T-cell (primary cell): Measurements from ENCODE around the gene GCH1. TPM values are rescaled to one million over a fixed set of nuclear protein-coding genes. Genes with fewer than 3 reads are reported as not detected.
A peak's percentile ranks its signal among the peaks of the same experiment; 100 is the strongest.
"Not testable (repeated sequence)": the region's sequence is repeated elsewhere in the genome, so short reads cannot be mapped to it uniquely, and the experiment has no call there.

Experiments used
- ATAC-seq, 4 experiments: fragments of 200-7000 bp in 3 of 4; fragments of 150-1000 bp in 1 of 4; cut with Tn5 transposase; replicated peaks in 1 of 4; 1 replicate in 3 of 4; 2 replicates in 1 of 4; pipeline ENCODE4 v1.10.0; 2021; ENCODE audit warnings: moderate library complexity in 3 of 4, mild to moderate bottlenecking in 2 of 4, moderate number of reproducible peaks in 1 of 4
- CTCF ChIA-PET, 2 donors: fragments of 300-600 bp; sonication (Branson Sonifier 250); formaldehyde crosslinking; loops; one replicate each; lab custom pipeline; 2022; ENCODE audit warnings: antibody characterized with exemption in 2 of 2; lab: Charles Lee
- POLR2A ChIA-PET, 2 donors: fragments of 300-600 bp; sonication (Branson Sonifier 250); formaldehyde crosslinking; loops; one replicate each; lab custom pipeline; 2022; ENCODE audit warnings: antibody characterized with exemption in 2 of 2; lab: Charles Lee
- DNase-seq, 35 experiments: peaks; one replicate each; pipeline versions ENCODE4 v3.0.0 to v3.0.0-alpha.2; 2013 to 2023
- H3K27ac ChIP-seq: one replicate; pipeline ENCODE4 v1.5.1; 2013; ENCODE audit warnings: low read length
- H3K27me3 ChIP-seq, 2 experiments: replicated peaks in 1 of 2; 1 replicate in 1 of 2; 2 replicates in 1 of 2; pipeline versions ENCODE4 v1.6.1 to v1.7.0; 2013; ENCODE audit warnings: low read length in 1 of 2, mixed read lengths in 1 of 2; ENCODE audit not compliant: control insufficient read depth in 2 of 2, insufficient read depth in 2 of 2; ENCODE audit errors: extremely low read depth in 1 of 2
- H3K36me3 ChIP-seq, 2 donors: 1 replicate in 1 of 2; 2 replicates in 1 of 2; pipeline versions ENCODE4 v1.6.1 to v1.7.0; 2013; ENCODE audit warnings: low read length in 1 of 2; ENCODE audit not compliant: control insufficient read depth in 2 of 2, insufficient read depth in 1 of 2; ENCODE audit errors: extremely low read depth in 1 of 2
- H3K4me1 ChIP-seq, 2 experiments: 1 replicate in 1 of 2; 2 replicates in 1 of 2; pipeline versions ENCODE4 v1.6.1 to v1.7.0; 2013; ENCODE audit warnings: low read length in 2 of 2, mixed read lengths in 1 of 2; ENCODE audit not compliant: insufficient read depth in 2 of 2, control insufficient read depth in 1 of 2; ENCODE audit errors: extremely low read depth in 1 of 2
- H3K4me3 ChIP-seq, 2 donors: 1 replicate in 1 of 2; 2 replicates in 1 of 2; pipeline versions ENCODE4 v1.5.1 to v1.7.0; 2013; ENCODE audit warnings: mild to moderate bottlenecking in 2 of 2, low read length in 1 of 2, moderate library complexity in 1 of 2; ENCODE audit not compliant: control insufficient read depth in 1 of 2; ENCODE audit errors: extremely low read depth in 1 of 2
- H3K9me3 ChIP-seq: 2 replicates; pipeline ENCODE4 v1.7.0; 2013
- H3K27ac Mint-ChIP-seq, 2 donors: one replicate each; pipeline ENCODE4 v1.8.0; 2020 to 2021; ENCODE audit warnings: mild to moderate bottlenecking in 2 of 2, mixed read lengths in 2 of 2
- H3K27me3 Mint-ChIP-seq, 2 donors: one replicate each; pipeline ENCODE4 v1.8.0; 2021 to 2022; ENCODE audit warnings: mixed read lengths in 2 of 2
- H3K36me3 Mint-ChIP-seq: one replicate; pipeline ENCODE4 v1.8.0; 2021; ENCODE audit warnings: mixed read lengths
- H3K4me1 Mint-ChIP-seq, 3 donors: one replicate each; pipeline ENCODE4 v1.8.0; 2020 to 2022; ENCODE audit warnings: mixed read lengths in 3 of 3, mild to moderate bottlenecking in 1 of 3
- H3K4me3 Mint-ChIP-seq, 3 donors: one replicate each; pipeline ENCODE4 v1.8.0; 2020 to 2022; ENCODE audit warnings: mild to moderate bottlenecking in 3 of 3, mixed read lengths in 3 of 3, moderate library complexity in 3 of 3
- H3K9me3 Mint-ChIP-seq, 3 donors: one replicate each; pipeline ENCODE4 v1.8.0; 2020 to 2022; ENCODE audit warnings: mixed read lengths in 3 of 3
- WGBS: methylation state at CpG from one replicate; pipeline ENCODE4 v1.1.5; 2013; ENCODE audit warnings: missing lambda C conversion rate; ENCODE audit not compliant: insufficient coverage; 5-methylcytosine and 5-hydroxymethylcytosine counted together
- total RNA-seq, 35 experiments: library from RNA in 6 of 35; stranded (reverse) in 6 of 35; fragments of 120-200 nt in 1 of 35; gene quantifications; one replicate each; pipeline versions ENCODE4 v1.2.1 to v1.2.4 and lab custom pipeline; 2013 to 2026

GCH1 gene
- total RNA-seq, 5 donors from 2014 or later (not counting 1 experiment from before 2014, with no cell fraction given): 26.5 to 31.2 (median 29.2) TPM

- 71% methylated on average over 1 of the region's 5 CpGs for WGBS
- H3K4me1 ChIP-seq: no peaks in the 10 kb centered on the region
- POLR2A ChIA-PET: interaction anchor here in 1 of 2 donors (0.7 kb wide), 1 partner anchor 188 kb away, joined by 3 read pairs; no protein-coding TSS in a partner anchor
Measured at GRCh38 chr14:54918427-54918826, 15.8 kb upstream of the GCH1 start.

GRCh38 chr14:54916101-54916500, 13.5 kb upstream of the GCH1 start:
- H3K9me3 ChIP-seq: no peaks in the 10 kb centered on the region
- DNase-seq (no peak), ATAC-seq (no peak)
- no peaks in the 10 kb centered on the region for H3K36me3 Mint-ChIP-seq
- no CpG with 5 or more reads among the region's 1 CpG for WGBS
- no peak overlapping the region for H3K4me3 ChIP-seq
- peaks cover 0 to 4% of the 10 kb centered on the region in 2 experiments for H3K27me3 ChIP-seq
- H3K27me3 Mint-ChIP-seq: peaks cover 0 to 4% of the 10 kb centered on the region in 2 donors
- no peaks in the 10 kb centered on the region for H3K36me3 ChIP-seq
- ChIA-PET POLR2A (no interaction called here), CTCF (interaction anchor here in 1 of 2 donors (0.7 kb wide), 1 partner anchor 1561 kb away, joined by 3 read pairs; no protein-coding TSS in a partner anchor)
- no peak overlapping the region for H3K27ac Mint-ChIP-seq
- H3K4me1 Mint-ChIP-seq: no peaks in the 10 kb centered on the region
- no peaks in the 10 kb centered on the region for H3K4me1 ChIP-seq
- H3K9me3 Mint-ChIP-seq: no peaks in the 10 kb centered on the region
- H3K27ac ChIP-seq: no peak overlapping the region
- no peak overlapping the region for H3K4me3 Mint-ChIP-seq

More at GRCh38 chr14:54918427-54918826, 15.8 kb upstream of the GCH1 start:
- Histone ChIP-seq H3K9me3 (no peaks in the 10 kb centered on the region), H3K36me3 (no peaks in the 10 kb centered on the region), H3K27me3 (peaks cover 0 to 4% of the 10 kb centered on the region in 2 experiments), H3K27ac (no peak overlapping the region), H3K4me3 (no peak overlapping the region)
- no peak for ATAC-seq
- Mint-ChIP-seq H3K9me3 (no peaks in the 10 kb centered on the region), H3K27me3 (peaks cover 0 to 4% of the 10 kb centered on the region in 2 donors), H3K36me3 (no peaks in the 10 kb centered on the region), H3K27ac (no peak overlapping the region), H3K4me1 (peaks cover 3 to 5% (median 3%) of the 10 kb centered on the region in 3 donors), H3K4me3 (no peak overlapping the region)
- CTCF ChIA-PET: interaction anchor here (0.6 to 0.7 kb wide), 3 partner anchors 35 to 147 kb away, joined by 3 to 6 read pairs (median 3); no protein-coding TSS in a partner anchor
- DNase-seq: no peak

GRCh38 chr14:54909817-54910558, 7.4 kb upstream of the GCH1 start:
- H3K27me3 ChIP-seq: no peaks in the 10 kb centered on the region
- ATAC-seq (no peak), DNase-seq (no peak)
- H3K27ac ChIP-seq: no peak overlapping the region
- H3K27me3 Mint-ChIP-seq: no peaks in the 10 kb centered on the region
- ChIA-PET CTCF (no interaction called here), POLR2A (no interaction called here)
- H3K4me3 Mint-ChIP-seq: no peak overlapping the region
- H3K4me3 ChIP-seq: no peak overlapping the region
- no peaks in the 10 kb centered on the region for H3K9me3 Mint-ChIP-seq
- no peak overlapping the region for H3K27ac Mint-ChIP-seq
- H3K36me3 Mint-ChIP-seq: no peaks in the 10 kb centered on the region
- H3K4me1 ChIP-seq: peaks cover 0 to 2% of the 10 kb centered on the region in 2 experiments
- no peaks in the 10 kb centered on the region for H3K9me3 ChIP-seq
- WGBS: no CpG with 5 or more reads among the region's 5 CpGs
- H3K4me1 Mint-ChIP-seq: peaks cover 9 to 13% (median 12%) of the 10 kb centered on the region in 3 donors
- H3K36me3 ChIP-seq: no peaks in the 10 kb centered on the region

GRCh38 chr14:54908973-54909372, 6.3 kb upstream of the GCH1 start:
- DNase-seq, H3K27me3 Mint-ChIP-seq: not testable (repeated sequence)

GRCh38 chr14:54908190-54908589, 5.6 kb upstream of the GCH1 start:
- H3K9me3 ChIP-seq: no peaks in the 10 kb centered on the region
- H3K27me3 ChIP-seq: no peaks in the 10 kb centered on the region
- Mint-ChIP-seq H3K27ac (peak overlapping the region; percentile 49 to 51), H3K36me3 (no peaks in the 10 kb centered on the region), H3K27me3 (no peaks in the 10 kb centered on the region), H3K4me1 (peaks cover 11 to 14% (median 12%) of the 10 kb centered on the region in 3 donors), H3K4me3 (peak overlapping the region in 2 of 3 donors; percentile 46 to 47), H3K9me3 (no peaks in the 10 kb centered on the region)
- H3K4me3 ChIP-seq: no peak overlapping the region
- ChIA-PET CTCF (no interaction called here), POLR2A (no interaction called here)
- DNase-seq (peak in 1 of 35 experiments; percentile 41), ATAC-seq (peak in 1 of 4 experiments; percentile 42)
- peaks cover 0 to 5% of the 10 kb centered on the region in 2 experiments for H3K4me1 ChIP-seq
- no peaks in the 10 kb centered on the region for H3K36me3 ChIP-seq
- H3K27ac ChIP-seq: peak overlapping the region; percentile 7
- no CpG with 5 or more reads among the region's 4 CpGs for WGBS

More at GRCh38 chr14:54908973-54909372, 6.3 kb upstream of the GCH1 start:
- H3K4me1 Mint-ChIP-seq: peaks cover 9 to 13% (median 12%) of the 10 kb centered on the region in 3 donors
- POLR2A ChIA-PET, ATAC-seq, H3K9me3 ChIP-seq, H3K4me3 ChIP-seq, H3K9me3 Mint-ChIP-seq, H3K4me1 ChIP-seq, H3K27ac ChIP-seq, H3K4me3 Mint-ChIP-seq, H3K36me3 ChIP-seq, H3K36me3 Mint-ChIP-seq, H3K27ac Mint-ChIP-seq, H3K27me3 ChIP-seq: not testable (repeated sequence)
- WGBS: 94% methylated on average over 2 of the region's 4 CpGs
- CTCF ChIA-PET: interaction anchor here in 1 of 2 donors (0.8 kb wide), 1 partner anchor 94 kb away, joined by 4 read pairs; no protein-coding TSS in a partner anchor

GRCh38 chr14:54906075-54906474, 3.4 kb upstream of the GCH1 start:
- Histone ChIP-seq H3K36me3 (no peaks in the 10 kb centered on the region), H3K4me1 (peaks cover 0 to 12% of the 10 kb centered on the region in 2 experiments), H3K9me3 (no peaks in the 10 kb centered on the region), H3K27ac (no peak overlapping the region), H3K27me3 (no peaks in the 10 kb centered on the region), H3K4me3 (no peak overlapping the region)
- ATAC-seq (no peak), DNase-seq (no peak)
- no peaks in the 10 kb centered on the region for H3K9me3 Mint-ChIP-seq
- no peak overlapping the region for H3K4me3 Mint-ChIP-seq
- CTCF ChIA-PET: interaction anchor here (0.5 to 0.6 kb wide), 3 partner anchors 64 to 421 kb away, joined by 3 to 6 read pairs (median 5); no protein-coding TSS in a partner anchor
- H3K27me3 Mint-ChIP-seq: no peaks in the 10 kb centered on the region
- peak overlapping the region in 1 of 2 donors; percentile 6 for H3K27ac Mint-ChIP-seq
- H3K36me3 Mint-ChIP-seq: no peaks in the 10 kb centered on the region
- POLR2A ChIA-PET: no interaction called here
- peaks cover 12 to 18% (median 15%) of the 10 kb centered on the region in 3 donors for H3K4me1 Mint-ChIP-seq
